MM.1S (cell line): ENCODE measurements around the gene PGA4.
"Not testable (repeated sequence)": the region's sequence is repeated elsewhere in the genome, so short reads cannot be mapped to it uniquely, and the experiment has no call there.

Experiments used
- DNase-seq: peaks from one replicate; pipeline ENCODE4 v3.0.0-alpha.2; 2015
- H2AFZ ChIP-seq: fragments of 300-600 bp; sonication (generic); 2 replicates; pipeline ENCODE4 v1.6.0; 2016; ENCODE audit warnings: antibody characterized with exemption, low read length
- H3F3A ChIP-seq: fragments of 300-600 bp; sonication (generic); 2 replicates; pipeline ENCODE4 v1.6.1; 2016; ENCODE audit warnings: mild to moderate bottlenecking, antibody characterized with exemption, low read length, moderate library complexity, mixed read lengths; ENCODE audit not compliant: insufficient read depth
- H3K27ac ChIP-seq: fragments of 300-600 bp; sonication (generic); 2 replicates; pipeline ENCODE4 v1.5.1; 2016; ENCODE audit warnings: mild to moderate bottlenecking, low read length
- H3K27me3 ChIP-seq: fragments of 300-600 bp; sonication (generic); replicated peaks from 2 replicates; pipeline ENCODE4 v1.6.0; 2016; ENCODE audit warnings: low read length; ENCODE audit not compliant: insufficient read depth
- H3K36me3 ChIP-seq: fragments of 300-600 bp; sonication (generic); replicated peaks from 2 replicates; pipeline ENCODE4 v1.6.1; 2016; ENCODE audit warnings: mild to moderate bottlenecking, low read length, mixed read lengths; ENCODE audit not compliant: insufficient read depth
- H3K4me1 ChIP-seq: fragments of 300-600 bp; sonication (generic); 2 replicates; pipeline ENCODE4 v1.6.1; 2016; ENCODE audit warnings: low read length, mixed read lengths
- H3K4me2 ChIP-seq: fragments of 300-600 bp; sonication (generic); 2 replicates; pipeline ENCODE4 v1.6.0; 2016; ENCODE audit warnings: low read depth, low read length
- H3K4me3 ChIP-seq: fragments of 300-600 bp; sonication (generic); 2 replicates; pipeline ENCODE4 v1.5.1; 2016; ENCODE audit warnings: low read length, mixed read lengths
- H3K79me2 ChIP-seq: fragments of 300-600 bp; sonication (generic); 2 replicates; pipeline ENCODE4 v1.6.1; 2016; ENCODE audit warnings: mixed run types, low read length, mixed read lengths
- H3K9ac ChIP-seq: fragments of 300-600 bp; sonication (generic); 2 replicates; pipeline ENCODE4 v1.6.1; 2016; ENCODE audit warnings: low read length, mixed read lengths
- H3K9me2 ChIP-seq: fragments of 300-600 bp; sonication (generic); replicated peaks from 2 replicates; pipeline ENCODE4 v1.6.1; 2016; ENCODE audit warnings: mild to moderate bottlenecking, low read length, mixed read lengths; ENCODE audit not compliant: insufficient read depth
- H3K9me3 ChIP-seq: fragments of 300-600 bp; sonication (generic); replicated peaks from 2 replicates; pipeline ENCODE4 v1.6.1; 2016; ENCODE audit warnings: mild to moderate bottlenecking, low read length, mixed read lengths; ENCODE audit not compliant: insufficient read depth
- H4K20me1 ChIP-seq: fragments of 300-600 bp; sonication (generic); 2 replicates; pipeline ENCODE4 v1.6.1; 2016; ENCODE audit warnings: mild to moderate bottlenecking, low read length, moderate library complexity, mixed read lengths; ENCODE audit not compliant: insufficient read depth

The PGA4 gene

DNA sequence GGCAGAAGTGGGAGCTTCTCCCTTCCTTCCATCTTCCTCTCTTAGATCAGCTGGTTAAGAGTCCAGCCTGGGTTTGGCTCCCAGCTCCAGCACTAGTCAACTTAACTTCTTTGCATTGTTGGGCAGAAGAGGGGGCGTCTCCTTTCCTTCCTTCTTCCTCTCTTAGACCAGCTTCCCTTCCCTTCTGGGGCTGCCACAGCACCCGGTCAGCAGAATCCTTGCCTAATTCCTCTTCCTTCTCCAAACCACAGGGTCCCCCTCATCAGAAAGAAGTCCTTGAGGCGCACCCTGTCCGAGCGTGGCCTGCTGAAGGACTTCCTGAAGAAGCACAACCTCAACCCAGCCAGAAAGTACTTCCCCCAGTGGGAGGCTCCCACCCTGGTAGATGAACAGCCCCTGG, 545 bp downstream of the PGA4 start:
- not testable (repeated sequence) for H3K9me3 ChIP-seq, H3K27ac ChIP-seq, H3K9ac ChIP-seq, H3K27me3 ChIP-seq, H3K79me2 ChIP-seq, H3K4me3 ChIP-seq, H3K4me2 ChIP-seq, H2AFZ ChIP-seq, H3F3A ChIP-seq, H3K9me2 ChIP-seq, DNase-seq, H4K20me1 ChIP-seq, H3K4me1 ChIP-seq, H3K36me3 ChIP-seq

- not testable (repeated sequence) for H3K9me3 ChIP-seq, H3K27ac ChIP-seq, H3K4me2 ChIP-seq, DNase-seq, H3F3A ChIP-seq, H3K9me2 ChIP-seq, H3K4me1 ChIP-seq, H2AFZ ChIP-seq, H3K27me3 ChIP-seq, H3K36me3 ChIP-seq, H4K20me1 ChIP-seq, H3K9ac ChIP-seq, H3K79me2 ChIP-seq, H3K4me3 ChIP-seq
These were observed 4.5 kb downstream of the PGA4 start for GRCh38 chr11:61226457-61227137.

- not testable (repeated sequence) for H3K9ac ChIP-seq, H3K27me3 ChIP-seq, H3K79me2 ChIP-seq, H3K27ac ChIP-seq, H3F3A ChIP-seq, H3K4me1 ChIP-seq, H3K4me2 ChIP-seq, H2AFZ ChIP-seq, H4K20me1 ChIP-seq, H3K4me3 ChIP-seq, H3K9me2 ChIP-seq, H3K36me3 ChIP-seq, H3K9me3 ChIP-seq, DNase-seq
These were observed 7.3 kb downstream of the PGA4 start for GRCh38 chr11:61229458-61229857.

DNA sequence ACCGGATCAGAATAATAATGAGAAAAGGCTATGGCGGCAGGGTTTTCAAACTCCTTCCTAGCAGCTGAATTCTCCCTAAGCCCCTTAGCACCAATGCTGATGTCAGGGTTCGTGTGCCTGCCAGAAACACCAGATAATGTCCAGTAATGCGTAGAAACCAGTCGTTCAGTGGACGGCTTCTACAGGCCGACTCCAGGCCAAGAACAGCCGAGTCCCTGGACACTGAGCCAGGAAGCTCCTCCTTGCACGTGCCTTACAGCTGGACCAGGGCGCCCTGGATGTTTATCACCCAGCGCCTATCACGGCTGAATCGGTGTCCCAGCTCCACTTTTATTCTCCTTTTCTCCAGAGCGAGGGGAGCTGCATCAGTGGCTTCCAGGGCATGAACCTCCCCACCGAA, 8.9 kb downstream of the PGA4 start:
- H3K4me1 ChIP-seq, H3K36me3 ChIP-seq, H3K9ac ChIP-seq, H3K27ac ChIP-seq, H3K4me3 ChIP-seq, H3F3A ChIP-seq, H3K9me2 ChIP-seq, DNase-seq, H2AFZ ChIP-seq, H3K4me2 ChIP-seq, H3K9me3 ChIP-seq, H3K79me2 ChIP-seq, H4K20me1 ChIP-seq, H3K27me3 ChIP-seq: not testable (repeated sequence)

DNA sequence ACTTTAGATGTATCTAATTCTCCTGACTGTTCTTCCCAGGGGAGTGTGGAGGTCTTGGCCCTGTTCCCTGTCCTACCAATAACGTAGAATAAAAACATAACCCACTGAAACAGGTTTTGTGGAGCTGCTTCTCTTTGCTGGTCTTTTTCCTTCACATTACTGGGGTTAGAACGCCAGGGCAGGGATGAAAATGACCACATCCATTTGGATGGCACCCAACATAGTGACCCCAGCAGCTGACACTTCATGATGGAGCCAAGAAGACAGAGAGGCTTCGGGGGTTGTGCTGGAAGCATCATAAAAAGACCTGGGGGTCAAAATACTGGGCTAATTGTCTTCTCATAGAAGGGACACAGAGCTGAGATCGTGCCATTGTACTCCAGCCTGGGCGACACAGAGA, 9.4 kb downstream of the PGA4 start:
- not testable (repeated sequence) for H3K9me2 ChIP-seq, DNase-seq, H3F3A ChIP-seq, H3K4me2 ChIP-seq, H2AFZ ChIP-seq, H3K4me3 ChIP-seq, H3K9ac ChIP-seq, H3K27me3 ChIP-seq, H3K9me3 ChIP-seq, H3K36me3 ChIP-seq, H3K27ac ChIP-seq, H3K4me1 ChIP-seq, H4K20me1 ChIP-seq, H3K79me2 ChIP-seq

DNA sequence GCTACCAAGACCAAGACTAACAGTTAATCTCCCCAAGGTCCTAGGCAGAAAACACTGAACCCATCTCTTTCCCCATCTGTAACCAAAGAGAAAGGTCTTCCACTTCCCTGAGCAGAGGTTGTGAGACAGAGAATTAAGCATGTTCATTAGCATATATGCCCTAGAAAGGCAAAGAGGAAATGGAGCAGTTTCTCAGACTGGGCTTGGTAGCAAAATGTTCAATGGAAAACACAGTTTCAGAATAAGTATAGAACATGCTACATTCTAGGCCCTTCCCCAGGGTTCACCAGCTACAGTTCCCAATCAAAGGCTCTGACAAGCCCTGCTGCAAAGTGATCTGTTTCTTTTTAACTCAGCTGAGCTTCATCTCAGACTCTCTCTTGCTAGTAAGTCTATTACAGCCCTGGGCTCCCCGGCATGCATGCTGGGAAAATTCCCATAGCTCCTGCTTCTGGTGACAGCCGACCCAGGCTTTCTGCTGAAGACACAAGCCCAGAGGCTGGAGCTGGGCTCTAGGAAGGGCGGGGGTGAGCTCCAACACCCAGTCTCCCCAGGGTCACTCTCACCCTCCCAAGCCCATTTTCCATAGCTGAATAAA, 10.5 kb downstream of the PGA4 start:
- not testable (repeated sequence) for H3K4me1 ChIP-seq, H3K9me2 ChIP-seq, DNase-seq, H3K4me2 ChIP-seq, H3K27ac ChIP-seq, H3F3A ChIP-seq, H3K9ac ChIP-seq, H4K20me1 ChIP-seq, H3K79me2 ChIP-seq, H3K27me3 ChIP-seq, H2AFZ ChIP-seq, H3K4me3 ChIP-seq, H3K9me3 ChIP-seq, H3K36me3 ChIP-seq

DNA sequence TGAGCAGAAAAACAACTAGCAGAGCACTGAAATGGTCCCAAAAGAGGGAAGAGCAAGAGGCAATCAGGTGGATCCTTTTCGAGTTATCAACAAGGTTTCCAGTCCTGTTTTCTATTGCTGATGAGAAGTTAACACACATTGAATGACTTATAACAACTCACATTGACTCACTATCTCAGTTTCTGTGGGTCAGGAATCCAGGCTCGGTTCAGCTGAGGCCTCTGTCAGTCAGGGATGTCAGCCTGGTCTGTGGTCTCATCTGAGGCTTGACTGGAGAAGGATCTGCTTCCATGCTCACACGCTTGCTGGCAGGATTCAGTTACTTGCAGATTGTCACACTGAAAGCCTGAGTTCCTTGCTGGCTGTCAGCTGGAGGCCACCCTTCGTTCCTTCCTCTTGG, 15.0 kb downstream of the PGA4 start:
- H2AFZ ChIP-seq, H4K20me1 ChIP-seq, H3K79me2 ChIP-seq, H3K27ac ChIP-seq, H3K4me2 ChIP-seq, H3K4me1 ChIP-seq, H3K27me3 ChIP-seq, H3K9me2 ChIP-seq, H3K9ac ChIP-seq, DNase-seq, H3F3A ChIP-seq, H3K9me3 ChIP-seq, H3K36me3 ChIP-seq, H3K4me3 ChIP-seq: not testable (repeated sequence)

DNA sequence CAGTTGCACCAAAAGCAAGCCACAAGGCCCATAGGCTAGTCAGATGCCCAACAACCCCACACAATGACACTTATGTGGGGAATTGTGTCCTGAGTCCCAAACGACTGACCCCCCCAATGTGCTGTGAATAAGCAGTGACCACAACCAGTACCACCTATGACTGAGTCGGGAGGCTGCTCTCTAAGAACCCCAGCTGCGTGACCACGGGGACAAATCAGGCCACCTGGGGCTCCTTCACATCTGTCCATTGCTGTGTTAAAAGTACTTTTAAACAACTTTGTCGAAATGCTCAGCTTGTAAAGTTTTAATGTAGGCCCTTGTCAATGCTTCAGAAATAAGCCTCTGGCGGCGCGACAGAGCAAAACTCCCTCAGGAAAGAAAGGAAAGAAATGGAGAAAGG, 18.1 kb downstream of the PGA4 start:
- not testable (repeated sequence) for H3K4me1 ChIP-seq, H3K79me2 ChIP-seq, H3F3A ChIP-seq, H3K4me2 ChIP-seq, H3K36me3 ChIP-seq, H2AFZ ChIP-seq, H4K20me1 ChIP-seq, H3K27me3 ChIP-seq, H3K27ac ChIP-seq, H3K4me3 ChIP-seq, H3K9ac ChIP-seq, H3K9me3 ChIP-seq, DNase-seq, H3K9me2 ChIP-seq
